GM12878 (cell line): ENCODE results near the gene TSPAN31. TPM values are rescaled to one million over a fixed set of nuclear protein-coding genes. Genes with fewer than 3 reads are reported as not detected.
A peak's percentile ranks its signal among the peaks of the same experiment; 100 is the strongest.

Source experiments
- BCL3 ChIP-seq: IDR thresholded peaks from 2 replicates; pipeline ENCODE4 v1.6.1; 2011; ENCODE audit warnings: borderline replicate concordance, low read depth, mild to moderate bottlenecking, moderate library complexity, low read length; ENCODE audit not compliant: insufficient read depth, poor library complexity, severe bottlenecking
- CBX3 ChIP-seq: fragments of 200-600 bp; sonication (generic); IDR thresholded peaks from 2 replicates; pipeline ENCODE4 v1.6.1; 2016; ENCODE audit warnings: low read depth, borderline replicate concordance
- CREM ChIP-seq: IDR thresholded peaks from 2 replicates; pipeline ENCODE4 v1.6.1; 2014; ENCODE audit warnings: antibody characterized with exemption, low read depth
- EGR1 ChIP-seq, 2 experiments: IDR thresholded peaks; 1 replicate in 1 of 2; 2 replicates in 1 of 2; pipeline ENCODE4 v1.6.1; 2011 to 2012; ENCODE audit warnings: low read depth in 2 of 2, low read length in 2 of 2, borderline replicate concordance in 1 of 2, mild to moderate bottlenecking in 1 of 2, moderate library complexity in 1 of 2
- IKZF1 ChIP-seq: fragments of 450-650 bp; conservative IDR thresholded peaks from 2 replicates; pipeline ENCODE4 v1.6.1; 2017; ENCODE audit warnings: antibody characterized with exemption, mild to moderate bottlenecking
- IKZF2 ChIP-seq, 2 experiments: fragments of 450-650 bp; IDR thresholded peaks; 2 replicates each; pipeline ENCODE4 v1.6.1; 2017; ENCODE audit warnings: mild to moderate bottlenecking in 2 of 2, moderate library complexity in 2 of 2
- KAT2A ChIP-seq: conservative IDR thresholded peaks from 2 replicates; pipeline ENCODE4 v1.6.1; 2011; ENCODE audit warnings: low read depth, low read length; ENCODE audit not compliant: control insufficient read depth
- MYC ChIP-seq: IDR thresholded peaks from 2 replicates; pipeline ENCODE4 v1.6.1; 2011; ENCODE audit warnings: mild to moderate bottlenecking, low read length, moderate library complexity, inconsistent platforms; ENCODE audit not compliant: insufficient read depth, insufficient replicate concordance, insufficient read length, severe bottlenecking
- NFIC ChIP-seq: IDR thresholded peaks from 2 replicates; pipeline ENCODE4 v1.6.1; 2012; ENCODE audit warnings: low read depth, mild to moderate bottlenecking, inconsistent platforms, low read length, moderate library complexity
- NFYA ChIP-seq: IDR thresholded peaks from 2 replicates; pipeline ENCODE4 v1.6.1; 2011; ENCODE audit warnings: low read depth, mild to moderate bottlenecking, low read length, improper control_type of control experiment, borderline replicate concordance
- PAX8 ChIP-seq: fragments of 450-650 bp; IDR thresholded peaks from 2 replicates; pipeline ENCODE4 v1.6.1; 2017; ENCODE audit warnings: mild to moderate bottlenecking, moderate library complexity
- POLR2AphosphoS5 ChIP-seq: IDR thresholded peaks from 2 replicates; pipeline ENCODE4 v1.6.1; 2011; ENCODE audit warnings: mild to moderate bottlenecking, low read length, inconsistent platforms
- RELB ChIP-seq: fragments of 450-650 bp; IDR thresholded peaks from 2 replicates; pipeline ENCODE4 v1.6.1; 2017; ENCODE audit warnings: low read depth, mild to moderate bottlenecking, moderate library complexity
- STAT3 ChIP-seq: IDR thresholded peaks from 2 replicates; pipeline ENCODE4 v1.6.1; 2011; ENCODE audit warnings: low read depth, low read length, improper control_type of control experiment
- TARDBP ChIP-seq: IDR thresholded peaks from 2 replicates; pipeline ENCODE4 v1.6.1; 2016; ENCODE audit warnings: borderline replicate concordance
- ZNF207 ChIP-seq: fragments of 450-650 bp; IDR thresholded peaks from 2 replicates; pipeline ENCODE4 v1.6.1; 2014; ENCODE audit warnings: antibody characterized with exemption, mild to moderate bottlenecking, borderline replicate concordance
- polyA plus RNA-seq, 11 experiments: library from polyadenylated mRNA; depleted of rRNA in 4 of 11; unstranded in 6 of 11; stranded (reverse) in 5 of 11; fragments of >200 nt; fragmentation: Nextera tagmentation in 4 of 11; fragmentation: Illumina TruSeq in 1 of 11; extraction: Ambion mirVana in 4 of 11; extraction: Trizol in 1 of 11; gene quantifications; 1 replicate in 1 of 11; 2 replicates in 10 of 11; pipeline versions ENCODE4 v1.2.1 to v1.2.3, GENCODE V29; 2011 to 2016; ENCODE audit warnings: inconsistent platforms in 2 of 11, missing spikeins in 2 of 11, low read depth in 1 of 11
- total RNA-seq, 4 experiments: library from RNA; depleted of rRNA in 3 of 4; stranded (reverse); fragments of >200 nt in 3 of 4; fragmentation: Illumina TruSeq in 1 of 4; extraction: Trizol in 1 of 4; gene quantifications; 2 replicates each; pipeline versions ENCODE4 v1.2.1 to v1.2.3, GENCODE V29; 2013 to 2021
- TF ChIP-seq, protein P1 (sequence below): fragments of 150-350 bp; IDR thresholded peaks from 2 replicates; pipeline ENCODE4 v1.6.1; 2016; ENCODE audit warnings: low read depth, low read length
- TF ChIP-seq, protein P2 (sequence below): fragments of 450-650 bp; IDR thresholded peaks from 2 replicates; pipeline ENCODE4 v1.6.1; 2014; ENCODE audit warnings: mild to moderate bottlenecking
- TF ChIP-seq, protein P3 (sequence below): IDR thresholded peaks from 2 replicates; pipeline ENCODE4 v1.6.1; 2012; ENCODE audit warnings: low read length, inconsistent platforms

Gene TSPAN31
- total and polyA plus RNA-seq, 10 of the 15 experiments (the other 5 are each of a cell fraction or from before 2014, with no cell fraction given): 11.8 to 32.2 (median 24.7) TPM

- no peak for TF ChIP-seq MYC
- TF ChIP-seq, protein P1, sequence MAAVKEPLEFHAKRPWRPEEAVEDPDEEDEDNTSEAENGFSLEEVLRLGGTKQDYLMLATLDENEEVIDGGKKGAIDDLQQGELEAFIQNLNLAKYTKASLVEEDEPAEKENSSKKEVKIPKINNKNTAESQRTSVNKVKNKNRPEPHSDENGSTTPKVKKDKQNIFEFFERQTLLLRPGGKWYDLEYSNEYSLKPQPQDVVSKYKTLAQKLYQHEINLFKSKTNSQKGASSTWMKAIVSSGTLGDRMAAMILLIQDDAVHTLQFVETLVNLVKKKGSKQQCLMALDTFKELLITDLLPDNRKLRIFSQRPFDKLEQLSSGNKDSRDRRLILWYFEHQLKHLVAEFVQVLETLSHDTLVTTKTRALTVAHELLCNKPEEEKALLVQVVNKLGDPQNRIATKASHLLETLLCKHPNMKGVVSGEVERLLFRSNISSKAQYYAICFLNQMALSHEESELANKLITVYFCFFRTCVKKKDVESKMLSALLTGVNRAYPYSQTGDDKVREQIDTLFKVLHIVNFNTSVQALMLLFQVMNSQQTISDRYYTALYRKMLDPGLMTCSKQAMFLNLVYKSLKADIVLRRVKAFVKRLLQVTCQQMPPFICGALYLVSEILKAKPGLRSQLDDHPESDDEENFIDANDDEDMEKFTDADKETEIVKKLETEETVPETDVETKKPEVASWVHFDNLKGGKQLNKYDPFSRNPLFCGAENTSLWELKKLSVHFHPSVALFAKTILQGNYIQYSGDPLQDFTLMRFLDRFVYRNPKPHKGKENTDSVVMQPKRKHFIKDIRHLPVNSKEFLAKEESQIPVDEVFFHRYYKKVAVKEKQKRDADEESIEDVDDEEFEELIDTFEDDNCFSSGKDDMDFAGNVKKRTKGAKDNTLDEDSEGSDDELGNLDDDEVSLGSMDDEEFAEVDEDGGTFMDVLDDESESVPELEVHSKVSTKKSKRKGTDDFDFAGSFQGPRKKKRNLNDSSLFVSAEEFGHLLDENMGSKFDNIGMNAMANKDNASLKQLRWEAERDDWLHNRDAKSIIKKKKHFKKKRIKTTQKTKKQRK: no peak
- TF ChIP-seq STAT3: no peak
- no peak for TF ChIP-seq NFYA
- peak in 1 of 2 experiments; percentile 22; a peak in 1 of 4 replicates for TF ChIP-seq IKZF2 (IDR thresholded peaks at IDR 0.05)
- no peak for TF ChIP-seq CREM
- TF ChIP-seq TARDBP: no peak
- TF ChIP-seq BCL3: no peak
- no peak for TF ChIP-seq POLR2AphosphoS5
- TF ChIP-seq IKZF1: 0 out of 2 replicates have a peak, but pooled peaks have one; percentile 24
- TF ChIP-seq, protein P2, sequence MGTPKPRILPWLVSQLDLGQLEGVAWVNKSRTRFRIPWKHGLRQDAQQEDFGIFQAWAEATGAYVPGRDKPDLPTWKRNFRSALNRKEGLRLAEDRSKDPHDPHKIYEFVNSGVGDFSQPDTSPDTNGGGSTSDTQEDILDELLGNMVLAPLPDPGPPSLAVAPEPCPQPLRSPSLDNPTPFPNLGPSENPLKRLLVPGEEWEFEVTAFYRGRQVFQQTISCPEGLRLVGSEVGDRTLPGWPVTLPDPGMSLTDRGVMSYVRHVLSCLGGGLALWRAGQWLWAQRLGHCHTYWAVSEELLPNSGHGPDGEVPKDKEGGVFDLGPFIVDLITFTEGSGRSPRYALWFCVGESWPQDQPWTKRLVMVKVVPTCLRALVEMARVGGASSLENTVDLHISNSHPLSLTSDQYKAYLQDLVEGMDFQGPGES: no peak
- no peak for TF ChIP-seq ZNF207
- no peak for TF ChIP-seq PAX8
- TF ChIP-seq, protein P3, sequence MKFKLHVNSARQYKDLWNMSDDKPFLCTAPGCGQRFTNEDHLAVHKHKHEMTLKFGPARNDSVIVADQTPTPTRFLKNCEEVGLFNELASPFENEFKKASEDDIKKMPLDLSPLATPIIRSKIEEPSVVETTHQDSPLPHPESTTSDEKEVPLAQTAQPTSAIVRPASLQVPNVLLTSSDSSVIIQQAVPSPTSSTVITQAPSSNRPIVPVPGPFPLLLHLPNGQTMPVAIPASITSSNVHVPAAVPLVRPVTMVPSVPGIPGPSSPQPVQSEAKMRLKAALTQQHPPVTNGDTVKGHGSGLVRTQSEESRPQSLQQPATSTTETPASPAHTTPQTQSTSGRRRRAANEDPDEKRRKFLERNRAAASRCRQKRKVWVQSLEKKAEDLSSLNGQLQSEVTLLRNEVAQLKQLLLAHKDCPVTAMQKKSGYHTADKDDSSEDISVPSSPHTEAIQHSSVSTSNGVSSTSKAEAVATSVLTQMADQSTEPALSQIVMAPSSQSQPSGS: no peak
- no peak for TF ChIP-seq KAT2A
- TF ChIP-seq NFIC: no peak
- no peak for TF ChIP-seq EGR1 (IDR thresholded peaks at IDR 0.05; ENCODE audit: borderline replicate concordance in 1 of 2, low read depth in 2 of 2, low read length in 2 of 2)
- TF ChIP-seq CBX3: no peak
- TF ChIP-seq RELB: no peak
Measured at GRCh38 chr12:57756406-57757341, 11.8 kb downstream of the TSPAN31 start (continued).
